Skeletal muscle tissue (tissue), 4 donors: ENCODE measurements around the gene TMEM236. TPM values are rescaled to one million over a fixed set of nuclear protein-coding genes. Genes with fewer than 3 reads are reported as not detected.

Experiments used
- H3K27ac ChIP-seq: one replicate; pipeline ENCODE4 v1.7.0; 2013; ENCODE audit warnings: mild to moderate bottlenecking, low read depth, low read length, inconsistent platforms
- H3K27me3 ChIP-seq, 3 donors: one replicate each; pipeline ENCODE4 v1.7.0; 2013; ENCODE audit warnings: low read length in 3 of 3; ENCODE audit not compliant: control insufficient read depth in 3 of 3, insufficient read depth in 3 of 3
- H3K36me3 ChIP-seq, 3 donors: one replicate each; pipeline ENCODE4 v1.7.0; 2013; ENCODE audit warnings: low read length in 3 of 3; ENCODE audit not compliant: control insufficient read depth in 3 of 3, insufficient read depth in 3 of 3
- H3K4me1 ChIP-seq, 3 donors: one replicate each; pipeline ENCODE4 v1.7.0; 2013; ENCODE audit warnings: low read length in 3 of 3, mild to moderate bottlenecking in 3 of 3; ENCODE audit not compliant: control insufficient read depth in 3 of 3, insufficient read depth in 3 of 3
- H3K4me3 ChIP-seq, 3 donors: one replicate each; pipeline ENCODE4 v1.7.0; 2013; ENCODE audit warnings: low read length in 3 of 3
- H3K9ac ChIP-seq, 3 donors: one replicate each; pipeline ENCODE4 v1.7.0; 2013; ENCODE audit warnings: low read length in 3 of 3, mild to moderate bottlenecking in 3 of 3, moderate library complexity in 2 of 3, low read depth in 1 of 3
- H3K9me3 ChIP-seq, 3 donors: one replicate each; pipeline ENCODE4 v1.7.0; 2013; ENCODE audit warnings: low read length in 3 of 3; ENCODE audit not compliant: control insufficient read depth in 3 of 3
- total RNA-seq: library from RNA; depleted of rRNA; stranded (reverse); fragments of >200 nt; gene quantifications from one replicate; pipeline ENCODE4 v1.2.3, GENCODE V29; 2014
- donor health status: Osteomylitis.

The TMEM236 gene
- total RNA-seq, 1 donor from 2014 or later, result under 0.01 TPM

DNA sequence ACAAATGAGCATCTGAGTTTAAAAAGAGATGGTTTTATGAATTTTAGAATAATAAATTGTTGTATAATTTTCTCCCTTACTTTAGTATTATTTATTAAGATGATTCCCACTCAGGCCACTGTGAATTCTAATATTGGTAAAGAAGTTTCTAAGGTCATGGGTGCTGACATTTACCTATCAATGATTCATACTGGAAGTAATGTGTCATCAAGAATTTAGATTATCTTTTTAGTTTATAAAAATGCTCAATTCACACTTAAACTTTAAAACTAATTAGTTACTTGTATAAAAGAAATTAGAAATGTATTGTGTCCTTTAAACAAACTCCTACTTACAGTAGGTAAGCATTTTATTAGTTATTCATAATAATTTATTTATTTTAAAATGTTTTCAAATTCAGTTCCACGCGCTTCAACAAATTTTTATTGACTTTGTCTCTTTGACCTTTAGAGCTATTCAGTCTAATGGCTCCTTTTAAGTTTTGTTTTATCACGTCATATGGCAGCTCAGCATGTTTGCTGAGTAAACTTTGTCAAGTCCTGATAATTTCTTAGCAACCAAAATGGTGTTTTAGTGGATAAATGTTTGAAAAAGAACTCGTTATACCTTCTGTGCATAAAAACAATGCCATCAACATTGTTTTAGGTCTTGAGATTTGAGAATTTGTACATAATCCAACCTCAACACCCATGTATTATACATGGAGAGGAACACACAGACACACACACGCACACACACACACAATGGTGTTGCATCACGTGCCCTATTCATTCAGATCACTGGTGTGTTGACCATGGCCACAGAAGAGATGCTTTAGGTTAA is 42.0 kb downstream of the TMEM236 start:
- Histone ChIP-seq H3K9me3 (no peaks in the 10 kb centered on the region), H3K4me3 (no peak overlapping the region), H3K4me1 (no peaks in the 10 kb centered on the region), H3K36me3 (no peaks in the 10 kb centered on the region), H3K27ac (no peak overlapping the region), H3K9ac (no peak overlapping the region), H3K27me3 (no peaks in the 10 kb centered on the region)

DNA sequence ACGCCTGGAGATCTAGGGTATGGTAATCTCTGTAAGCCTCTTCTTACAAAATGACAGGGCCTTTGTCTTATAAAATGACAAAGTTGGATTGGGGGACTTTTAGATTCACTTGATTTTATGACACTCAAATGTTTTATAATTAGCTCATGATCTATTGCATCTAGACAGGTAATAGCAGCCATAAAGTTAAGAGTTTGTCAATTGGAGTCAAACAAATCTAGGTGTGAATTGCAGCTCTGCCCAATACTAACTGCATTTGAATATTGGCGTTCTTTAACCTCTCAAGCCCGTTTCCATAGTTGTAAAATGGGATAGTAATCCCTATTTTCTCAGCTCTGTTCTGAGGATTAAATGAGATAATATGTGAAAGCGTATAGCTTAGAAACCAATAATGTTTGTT is 43.1 kb downstream of the TMEM236 start:
- Histone ChIP-seq H3K4me3 (no peak overlapping the region), H3K9me3 (no peaks in the 10 kb centered on the region), H3K27me3 (no peaks in the 10 kb centered on the region), H3K27ac (no peak overlapping the region), H3K9ac (no peak overlapping the region), H3K4me1 (no peaks in the 10 kb centered on the region), H3K36me3 (no peaks in the 10 kb centered on the region)

DNA sequence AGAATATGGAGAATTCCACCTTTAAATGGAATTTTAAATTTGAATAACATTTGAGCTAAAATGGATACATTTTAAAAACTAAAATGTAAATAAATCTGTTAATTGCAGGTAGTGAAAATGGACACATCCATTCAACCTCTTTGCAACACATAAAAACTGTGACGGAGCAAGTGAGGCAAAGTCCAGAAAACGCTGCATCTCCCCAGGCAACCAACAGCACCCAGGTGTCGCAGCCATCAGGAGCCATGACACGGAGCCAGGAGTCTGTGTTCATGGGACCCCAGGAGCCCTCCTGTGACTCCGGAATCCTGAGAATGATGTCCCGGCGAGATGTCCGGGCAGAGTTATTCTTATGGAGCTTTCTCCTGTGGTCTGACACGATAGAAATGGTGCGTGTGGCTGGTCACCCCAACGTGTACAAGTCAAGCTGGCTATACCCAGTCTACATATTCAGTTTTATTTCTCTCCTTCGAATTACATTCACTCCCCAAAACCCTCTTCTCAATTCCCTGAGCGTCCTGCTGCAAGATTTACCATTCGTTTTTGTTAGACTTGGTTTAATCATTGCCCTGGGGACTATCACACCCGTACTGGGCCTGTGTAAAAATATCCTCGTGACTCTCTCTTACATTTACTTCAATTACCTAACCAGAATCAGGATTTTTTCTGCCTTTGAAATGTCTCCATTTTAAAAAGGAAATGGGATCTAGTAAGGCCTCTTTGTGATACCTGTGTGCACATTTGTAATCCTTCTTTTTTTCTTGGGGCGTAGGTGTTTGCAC is 44.0 kb downstream of the TMEM236 start:
- Histone ChIP-seq H3K27me3 (no peaks in the 10 kb centered on the region), H3K4me1 (no peaks in the 10 kb centered on the region), H3K9me3 (no peaks in the 10 kb centered on the region), H3K4me3 (no peak overlapping the region), H3K27ac (no peak overlapping the region), H3K9ac (no peak overlapping the region), H3K36me3 (no peaks in the 10 kb centered on the region)

DNA sequence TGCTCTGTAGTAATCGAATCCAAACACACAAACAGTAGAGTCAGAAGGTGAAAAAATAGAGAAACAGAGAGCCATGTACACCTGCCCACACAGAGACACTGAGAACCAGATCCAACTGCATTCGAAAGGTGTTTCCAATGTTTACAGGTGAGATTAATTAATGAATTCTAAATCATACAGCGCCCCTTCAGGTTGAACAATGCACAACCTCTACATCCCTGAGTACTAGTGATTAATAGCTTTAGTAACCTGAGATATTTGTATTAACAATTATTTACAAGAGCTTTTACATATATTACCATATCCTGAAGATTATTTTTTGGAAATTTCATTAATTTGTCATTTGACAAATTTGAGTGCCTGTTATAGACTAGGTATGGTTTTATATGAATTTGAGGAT is 49.5 kb downstream of the TMEM236 start:
- no peaks in the 10 kb centered on the region for H3K9me3 ChIP-seq
- H3K27ac ChIP-seq, result no peak overlapping the region
- H3K27me3 ChIP-seq, result no peaks in the 10 kb centered on the region
- no peaks in the 10 kb centered on the region for H3K36me3 ChIP-seq
- H3K4me1 ChIP-seq, result no peaks in the 10 kb centered on the region
- no peak overlapping the region for H3K9ac ChIP-seq
- no peak overlapping the region for H3K4me3 ChIP-seq

DNA sequence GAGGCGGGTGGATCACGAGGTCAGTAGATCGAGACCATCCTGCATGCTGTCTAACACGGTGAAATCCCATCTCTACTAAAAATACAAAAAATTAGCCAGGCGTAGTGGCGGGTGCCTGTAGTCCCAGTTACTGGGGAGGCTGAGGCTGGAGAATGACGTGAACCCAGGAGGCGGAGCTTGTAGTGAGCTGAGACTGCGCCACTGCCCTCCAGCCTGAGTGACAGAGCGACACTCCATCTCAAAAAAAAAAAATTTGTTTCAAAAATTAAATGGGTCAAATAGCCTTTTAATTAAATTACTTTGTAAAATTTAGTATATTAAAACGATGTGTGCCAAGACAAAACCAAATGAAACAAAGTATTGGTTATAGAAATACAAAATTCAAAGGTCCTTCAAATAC is 50.3 kb downstream of the TMEM236 start:
- Histone ChIP-seq H3K4me1 (no peaks in the 10 kb centered on the region), H3K27me3 (no peaks in the 10 kb centered on the region), H3K9me3 (no peaks in the 10 kb centered on the region), H3K4me3 (no peak overlapping the region), H3K27ac (no peak overlapping the region), H3K36me3 (no peaks in the 10 kb centered on the region), H3K9ac (no peak overlapping the region)

GRCh38 chr10:17802976-17803375 is 51.0 kb downstream of the TMEM236 start:
- no peak overlapping the region for H3K4me3 ChIP-seq

GRCh38 chr10:17805330-17805729 is 53.3 kb downstream of the TMEM236 start:
- Histone ChIP-seq H3K4me1 (no peaks in the 10 kb centered on the region), H3K27ac (no peak overlapping the region), H3K36me3 (no peaks in the 10 kb centered on the region), H3K27me3 (no peaks in the 10 kb centered on the region), H3K4me3 (no peak overlapping the region), H3K9ac (no peak overlapping the region), H3K9me3 (no peaks in the 10 kb centered on the region)

More at GRCh38 chr10:17802976-17803375, 51.0 kb downstream of the TMEM236 start:
- Histone ChIP-seq H3K36me3 (no peaks in the 10 kb centered on the region), H3K4me1 (no peaks in the 10 kb centered on the region), H3K9me3 (no peaks in the 10 kb centered on the region), H3K27me3 (no peaks in the 10 kb centered on the region), H3K9ac (no peak overlapping the region), H3K27ac (no peak overlapping the region)

- no peak overlapping the region for H3K9ac ChIP-seq
- H3K4me1 ChIP-seq, result no peaks in the 10 kb centered on the region
- H3K27ac ChIP-seq, result no peak overlapping the region
- no peak overlapping the region for H3K4me3 ChIP-seq
- no peaks in the 10 kb centered on the region for H3K36me3 ChIP-seq
- no peaks in the 10 kb centered on the region for H3K9me3 ChIP-seq
- H3K27me3 ChIP-seq, result no peaks in the 10 kb centered on the region
Observed at GRCh38 chr10:17805921-17806577, 54.0 kb downstream of the TMEM236 start.

DNA sequence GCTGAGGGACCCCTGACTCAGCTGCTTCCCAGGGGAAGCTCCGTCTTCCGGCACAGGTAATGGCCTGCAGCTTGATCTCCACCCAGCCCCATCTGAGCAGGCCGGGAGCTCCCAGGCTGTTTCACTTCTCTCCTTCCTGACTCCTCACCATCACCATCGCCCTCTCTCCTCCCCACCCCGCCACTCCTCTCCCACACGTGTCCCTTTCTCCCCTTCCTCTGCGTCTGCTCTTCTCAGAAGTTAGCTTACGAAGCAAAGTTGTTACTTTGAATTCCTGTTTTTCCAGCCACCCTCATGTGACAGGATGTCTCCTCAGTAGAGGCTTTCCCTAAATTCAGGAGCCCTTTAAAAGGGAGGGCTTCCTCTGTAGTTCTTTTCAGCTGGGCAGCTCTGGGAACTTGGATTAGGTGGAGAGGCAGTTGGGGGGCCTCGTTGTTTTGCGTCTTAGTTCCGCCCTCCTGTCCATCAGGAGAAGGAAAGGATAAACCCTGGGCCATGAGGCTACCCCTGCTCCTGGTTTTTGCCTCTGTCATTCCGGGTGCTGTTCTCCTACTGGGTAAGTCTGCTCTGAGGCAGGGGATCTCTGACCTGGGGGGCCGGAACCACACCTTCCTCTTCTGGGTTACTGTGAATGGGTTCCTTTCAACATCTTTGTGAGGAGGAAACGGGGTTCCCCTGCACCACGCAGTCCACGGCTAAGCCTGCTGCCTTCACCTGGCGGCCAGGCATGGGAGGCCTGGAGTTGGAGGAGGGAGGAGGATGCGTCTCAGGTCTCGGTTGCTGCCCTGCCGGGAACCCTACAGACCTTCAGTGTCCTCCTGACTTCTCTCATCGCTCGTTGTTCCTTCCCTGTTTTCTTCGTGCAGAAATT is 57.2 kb downstream of the TMEM236 start, which contains the start of gene MRC1:
Gene MRC1 (plus strand): TSS at position 378 of the 871 bp plus-strand sequence. CDS start 118 bp downstream, at position 496.
- Histone ChIP-seq H3K27me3 (peaks cover 0 to 2% (median 0%) of the 10 kb centered on the region in 3 donors), H3K9ac (peak within 1 kb of the TSS in 2 of 3 donors; percentile 14 to 40), H3K36me3 (no peaks in the 10 kb centered on the region), H3K27ac (peak within 1 kb of the TSS; percentile 8), H3K9me3 (no peaks in the 10 kb centered on the region), H3K4me1 (no peaks in the 10 kb centered on the region), H3K4me3 (peak within 1 kb of the TSS in 2 of 3 donors; percentile 24 to 40)
